Measurements from ENCODE around the gene RNASE8. TPM values are rescaled to one million over a fixed set of nuclear protein-coding genes. Genes with fewer than 3 reads are reported as not detected.

RNASE8 gene
- total RNA-seq, 4 donors from 2014 or later, result not detected

GRCh38 chr14:21104448-21105060 is 46.9 kb downstream of the RNASE8 start:
- no peaks in the 10 kb centered on the region for H3K27me3 ChIP-seq
- no peaks in the 10 kb centered on the region for H3K36me3 ChIP-seq
- peak overlapping the region; percentile 39 to 57 (median 50) for H3K4me3 ChIP-seq
- TF ChIP-seq EP300 (IDR thresholded peaks at IDR 0.05; ENCODE audit: low read depth), result no peak
- TF ChIP-seq POLR2AphosphoS5 (IDR thresholded peaks at IDR 0.05), result peak in 1 of 3 donors; percentile 5
- peak; percentile 90 to 99 (median 97) for TF ChIP-seq CTCF (IDR thresholded peaks at IDR 0.05)
- TF ChIP-seq POLR2A (IDR thresholded peaks at IDR 0.05), result no peak
- 4 to 22% methylated on average over 1 to 8 of the region's 8 CpGs for WGBS, 2 donors (ENCODE audit: low coverage in 1 of 2)
- no peaks in the 10 kb centered on the region for H3K9me3 ChIP-seq
- peak overlapping the region; percentile 91 to 99 (median 96) for H3K27ac ChIP-seq
- H3K4me1 ChIP-seq, result peaks cover 42 to 65% (median 57%) of the 10 kb centered on the region in 4 donors
- intact Hi-C loops (cut with DNase I; ENCODE audit: low total_unique reads) (loop anchor here (1.0 to 5.0 kb wide), 2 partner anchors 12 to 92 kb away; no protein-coding TSS in a partner anchor), in situ Hi-C loops (cut with MboI; ENCODE audit: low pct_ligation_motif_present in 1 of 4, low pct_unique_long_range_greater_than_20kb in 1 of 4, low sequenced_read_pairs in 3 of 4) (no loop called here)
- peak; percentile 87 for DNase-seq

- in situ Hi-C loops (cut with MboI; ENCODE audit: low pct_ligation_motif_present in 1 of 4, low pct_unique_long_range_greater_than_20kb in 1 of 4, low sequenced_read_pairs in 3 of 4) (no loop called here), intact Hi-C loops (cut with DNase I; ENCODE audit: low total_unique reads) (loop anchor here (5.0 kb wide), 1 partner anchor 93 kb away; no protein-coding TSS in a partner anchor)
- no peaks in the 10 kb centered on the region for H3K9me3 ChIP-seq
- WGBS, 2 donors (ENCODE audit: low coverage in 1 of 2), result 77 to 94% methylated on average over 7 to 8 of the region's 8 CpGs
- H3K27me3 ChIP-seq, result no peaks in the 10 kb centered on the region
- H3K4me1 ChIP-seq, result peaks cover 37 to 59% (median 52%) of the 10 kb centered on the region in 4 donors
- H3K36me3 ChIP-seq, result no peaks in the 10 kb centered on the region
- DNase-seq, result no peak
- TF ChIP-seq CTCF (IDR thresholded peaks at IDR 0.05), result no peak
- no peak for TF ChIP-seq POLR2AphosphoS5 (IDR thresholded peaks at IDR 0.05)
- no peak for TF ChIP-seq EP300 (IDR thresholded peaks at IDR 0.05; ENCODE audit: low read depth)
- TF ChIP-seq POLR2A (IDR thresholded peaks at IDR 0.05), result no peak
- peak overlapping the region; percentile 91 to 99 (median 96) for H3K27ac ChIP-seq
- H3K4me3 ChIP-seq, result peak overlapping the region in 2 of 4 donors; percentile 56 to 57
Measured at GRCh38 chr14:21105095-21105494, 47.5 kb downstream of the RNASE8 start.

- no peak for DNase-seq
- TF ChIP-seq CTCF (IDR thresholded peaks at IDR 0.05), result no peak
- TF ChIP-seq EP300 (IDR thresholded peaks at IDR 0.05; ENCODE audit: low read depth), result no peak
- no peak for TF ChIP-seq POLR2A (IDR thresholded peaks at IDR 0.05)
- TF ChIP-seq POLR2AphosphoS5 (IDR thresholded peaks at IDR 0.05), result no peak
- 71 to 96% methylated on average over 4 of the region's 4 CpGs for WGBS, 2 donors (ENCODE audit: low coverage in 1 of 2)
- H3K36me3 ChIP-seq, result no peaks in the 10 kb centered on the region
- no peaks in the 10 kb centered on the region for H3K27me3 ChIP-seq
- intact Hi-C loops (cut with DNase I; ENCODE audit: low total_unique reads) (loop anchor here (5.0 kb wide), 1 partner anchor 94 kb away; no protein-coding TSS in a partner anchor), in situ Hi-C loops (cut with MboI; ENCODE audit: low pct_ligation_motif_present in 1 of 4, low pct_unique_long_range_greater_than_20kb in 1 of 4, low sequenced_read_pairs in 3 of 4) (no loop called here)
- peaks cover 30 to 51% (median 44%) of the 10 kb centered on the region in 4 donors for H3K4me1 ChIP-seq
- H3K9me3 ChIP-seq, result no peaks in the 10 kb centered on the region
- no peak overlapping the region for H3K4me3 ChIP-seq
- H3K27ac ChIP-seq, result peak overlapping the region; percentile 91 to 99 (median 96)
Measured at GRCh38 chr14:21106176-21106497, 48.5 kb downstream of the RNASE8 start.

GRCh38 chr14:21106498-21107282 is 49.1 kb downstream of the RNASE8 start:
- intact Hi-C loops (cut with DNase I; ENCODE audit: low total_unique reads), result loop anchor here (5.0 kb wide), 1 partner anchor 94 kb away; no protein-coding TSS in a partner anchor
- peak overlapping the region; percentile 48 to 99 (median 96) for H3K27ac ChIP-seq
- no peak for TF ChIP-seq POLR2AphosphoS5 (IDR thresholded peaks at IDR 0.05)
- peak; percentile 84 to 92 (median 87) for TF ChIP-seq CTCF (IDR thresholded peaks at IDR 0.05)
- H3K9me3 ChIP-seq, result no peaks in the 10 kb centered on the region
- peaks cover 30 to 47% (median 41%) of the 10 kb centered on the region in 4 donors for H3K4me1 ChIP-seq
- no peaks in the 10 kb centered on the region for H3K27me3 ChIP-seq
- in situ Hi-C loops (cut with MboI; ENCODE audit: low pct_ligation_motif_present in 1 of 4, low pct_unique_long_range_greater_than_20kb in 1 of 4, low sequenced_read_pairs in 3 of 4), result no loop called here
- WGBS, 2 donors (ENCODE audit: low coverage in 1 of 2), result 14 to 24% methylated on average over 5 to 11 of the region's 11 CpGs
- no peaks in the 10 kb centered on the region for H3K36me3 ChIP-seq
- H3K4me3 ChIP-seq, result no peak overlapping the region
- DNase-seq, result peak; percentile 88
